ENCODE data around the gene CENPX. TPM values are rescaled to one million over a fixed set of nuclear protein-coding genes. Genes with fewer than 3 reads are reported as not detected.

Gene CENPX
- total RNA-seq, 1 donor from 2014 or later: 61.3 TPM

- DNase-seq (ENCODE audit: low read depth): no peak
- H3K27me3 ChIP-seq (ENCODE audit: control insufficient read depth, insufficient read depth, low read length): no peaks in the 10 kb centered on the region
- peaks cover 1% of the 10 kb centered on the region for H3K36me3 ChIP-seq (ENCODE audit: control insufficient read depth, insufficient read depth, low read length)
- TF ChIP-seq, protein P1, sequence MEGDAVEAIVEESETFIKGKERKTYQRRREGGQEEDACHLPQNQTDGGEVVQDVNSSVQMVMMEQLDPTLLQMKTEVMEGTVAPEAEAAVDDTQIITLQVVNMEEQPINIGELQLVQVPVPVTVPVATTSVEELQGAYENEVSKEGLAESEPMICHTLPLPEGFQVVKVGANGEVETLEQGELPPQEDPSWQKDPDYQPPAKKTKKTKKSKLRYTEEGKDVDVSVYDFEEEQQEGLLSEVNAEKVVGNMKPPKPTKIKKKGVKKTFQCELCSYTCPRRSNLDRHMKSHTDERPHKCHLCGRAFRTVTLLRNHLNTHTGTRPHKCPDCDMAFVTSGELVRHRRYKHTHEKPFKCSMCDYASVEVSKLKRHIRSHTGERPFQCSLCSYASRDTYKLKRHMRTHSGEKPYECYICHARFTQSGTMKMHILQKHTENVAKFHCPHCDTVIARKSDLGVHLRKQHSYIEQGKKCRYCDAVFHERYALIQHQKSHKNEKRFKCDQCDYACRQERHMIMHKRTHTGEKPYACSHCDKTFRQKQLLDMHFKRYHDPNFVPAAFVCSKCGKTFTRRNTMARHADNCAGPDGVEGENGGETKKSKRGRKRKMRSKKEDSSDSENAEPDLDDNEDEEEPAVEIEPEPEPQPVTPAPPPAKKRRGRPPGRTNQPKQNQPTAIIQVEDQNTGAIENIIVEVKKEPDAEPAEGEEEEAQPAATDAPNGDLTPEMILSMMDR (IDR thresholded peaks at IDR 0.05; ENCODE audit: insufficient read depth, low read length, poor library complexity, severe bottlenecking): no peak
- no peak overlapping the region for H3K4me3 ChIP-seq (ENCODE audit: low read depth, low read length)
Observed at GRCh38 chr17:81996757-81997441, 25.8 kb downstream of the CENPX start.

DNA sequence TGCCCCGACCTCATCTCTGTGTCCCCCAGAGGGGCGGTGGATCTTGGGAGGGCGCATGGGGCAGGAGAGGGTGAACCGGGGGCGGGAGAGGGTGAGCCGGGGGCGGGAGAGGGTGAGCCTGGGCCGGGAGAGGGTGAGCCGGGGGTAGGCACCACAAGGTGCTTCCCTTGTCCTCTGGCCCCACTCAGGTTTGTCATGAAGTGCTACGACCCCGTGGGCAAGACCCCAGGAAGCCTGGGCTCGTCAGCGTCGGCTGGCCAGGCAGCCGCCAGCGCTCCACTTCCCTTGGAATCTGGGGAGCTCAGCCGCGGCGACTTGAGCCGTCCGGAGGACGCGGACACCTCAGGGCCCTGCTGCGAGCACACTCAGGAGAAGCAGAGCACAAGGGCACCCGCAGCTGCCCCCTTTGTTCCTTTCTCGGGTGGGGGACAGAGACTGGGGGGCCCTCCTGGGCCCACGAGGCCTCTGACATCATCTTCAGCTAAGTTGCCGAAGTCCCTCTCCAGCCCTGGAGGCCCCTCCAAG lies 26.4 kb downstream of the CENPX start:
- TF ChIP-seq, protein P1 (IDR thresholded peaks at IDR 0.05; ENCODE audit: insufficient read depth, low read length, poor library complexity, severe bottlenecking): no peak
- Histone ChIP-seq H3K36me3 (ENCODE audit: control insufficient read depth, insufficient read depth, low read length) (peaks cover 1% of the 10 kb centered on the region), H3K4me3 (ENCODE audit: low read depth, low read length) (no peak overlapping the region), H3K27me3 (ENCODE audit: control insufficient read depth, insufficient read depth, low read length) (no peaks in the 10 kb centered on the region)
- DNase-seq (ENCODE audit: low read depth): no peak

DNA sequence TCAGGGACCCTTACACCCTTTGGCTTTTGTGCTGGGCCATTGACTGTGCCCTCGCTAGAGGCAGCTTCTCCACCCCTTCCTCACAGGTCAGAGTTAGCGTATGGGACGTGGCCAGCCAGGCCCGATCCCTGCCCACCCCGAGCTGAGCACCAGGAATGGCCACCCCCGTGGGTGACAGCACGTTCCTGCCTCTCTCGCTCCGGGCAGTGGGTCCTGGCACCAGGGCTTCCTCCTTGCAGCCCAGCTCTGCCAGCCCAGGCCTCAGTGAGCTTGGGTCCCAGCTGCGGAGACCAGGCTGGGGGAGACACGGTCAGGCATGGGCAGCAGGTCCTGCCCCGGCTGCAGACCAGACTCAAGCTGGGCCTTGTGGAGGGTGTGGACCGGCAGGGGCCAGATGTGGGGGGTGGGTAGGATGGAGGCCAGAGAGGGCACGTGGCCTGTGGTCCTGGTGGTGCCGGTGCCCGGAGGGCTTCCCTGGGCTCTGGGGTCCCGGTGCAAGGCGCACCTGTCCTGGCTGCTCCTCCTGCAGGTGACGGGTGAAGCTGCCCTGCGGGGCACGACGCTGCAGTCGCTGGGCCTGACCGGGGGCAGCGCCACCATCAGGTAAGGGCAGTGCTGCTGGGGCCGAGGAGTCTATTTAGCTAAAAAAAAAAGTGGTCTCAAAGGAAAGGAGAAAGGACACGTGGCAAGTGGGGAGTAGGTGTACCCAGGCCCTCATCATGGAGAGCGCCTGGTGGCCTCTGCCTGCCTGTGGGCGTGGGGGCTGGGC lies 27.0 kb downstream of the CENPX start:
- TF ChIP-seq, protein P1 (IDR thresholded peaks at IDR 0.05; ENCODE audit: insufficient read depth, low read length, poor library complexity, severe bottlenecking): no peak
- Histone ChIP-seq H3K36me3 (ENCODE audit: control insufficient read depth, insufficient read depth, low read length) (peaks cover 1% of the 10 kb centered on the region), H3K27me3 (ENCODE audit: control insufficient read depth, insufficient read depth, low read length) (no peaks in the 10 kb centered on the region), H3K4me3 (ENCODE audit: low read depth, low read length) (no peak overlapping the region)
- DNase-seq (ENCODE audit: low read depth): no peak

GRCh38 chr17:81994593-81995462 lies 27.9 kb downstream of the CENPX start:
- no peak for DNase-seq (ENCODE audit: low read depth)
- TF ChIP-seq, protein P1 (IDR thresholded peaks at IDR 0.05; ENCODE audit: insufficient read depth, low read length, poor library complexity, severe bottlenecking): no peak
- no peak overlapping the region for H3K4me3 ChIP-seq (ENCODE audit: low read depth, low read length)
- H3K36me3 ChIP-seq (ENCODE audit: control insufficient read depth, insufficient read depth, low read length): peaks cover 1% of the 10 kb centered on the region
- no peaks in the 10 kb centered on the region for H3K27me3 ChIP-seq (ENCODE audit: control insufficient read depth, insufficient read depth, low read length)

DNA sequence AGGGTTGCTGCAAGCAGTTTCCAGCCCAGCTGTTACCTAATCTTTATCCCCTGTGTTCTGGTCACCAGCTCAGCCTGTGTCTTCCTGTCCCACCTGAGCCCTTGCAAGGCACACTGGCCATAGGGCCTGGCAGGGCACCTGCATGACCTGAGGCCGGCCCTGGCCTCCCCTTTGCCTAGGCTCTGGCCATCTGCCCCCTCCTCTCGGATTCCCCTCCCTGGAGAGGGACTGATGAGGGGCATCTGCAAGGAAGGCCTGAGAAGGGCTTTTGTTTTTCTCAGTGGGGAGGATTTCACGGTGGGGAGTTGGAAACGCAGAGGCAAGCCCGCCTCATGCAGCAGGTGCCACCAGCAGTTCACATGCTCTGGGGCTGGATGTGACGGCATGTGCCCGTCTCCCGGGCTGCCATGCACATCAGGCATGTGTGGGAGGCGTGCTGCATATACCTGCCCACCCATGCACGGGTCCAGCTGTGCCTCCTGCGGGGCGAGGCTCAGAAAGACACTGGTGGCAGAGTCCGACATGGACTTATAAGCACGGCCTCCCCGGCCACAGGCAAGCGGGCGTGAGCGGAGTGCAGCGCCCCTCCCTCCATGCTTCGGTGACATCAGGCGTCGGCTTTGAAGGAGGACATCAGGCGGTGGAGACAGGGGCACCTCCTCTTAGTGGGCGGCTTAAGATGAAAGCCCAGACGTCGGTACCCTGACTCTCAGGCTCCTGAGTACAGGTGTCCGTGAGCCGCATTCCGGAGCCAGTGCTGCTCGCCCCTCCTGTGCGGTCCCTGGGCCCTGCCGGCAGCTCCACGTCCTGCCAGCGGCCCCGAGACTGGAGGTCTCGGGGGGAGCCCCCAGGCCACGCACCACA lies 28.7 kb downstream of the CENPX start:
- H3K4me3 ChIP-seq (ENCODE audit: low read depth, low read length): no peak overlapping the region
- no peaks in the 10 kb centered on the region for H3K27me3 ChIP-seq (ENCODE audit: control insufficient read depth, insufficient read depth, low read length)
- DNase-seq (ENCODE audit: low read depth): no peak
- TF ChIP-seq, protein P1 (IDR thresholded peaks at IDR 0.05; ENCODE audit: insufficient read depth, low read length, poor library complexity, severe bottlenecking): no peak
- H3K36me3 ChIP-seq (ENCODE audit: control insufficient read depth, insufficient read depth, low read length): peaks cover 4% of the 10 kb centered on the region
